SIG-M5 treated with dmso at 0.1 percent for 504 hours (cell line): ENCODE measurements around the gene LOC101059915.

Source experiments
- DNase-seq: peaks from one replicate; lab custom pipeline; 2025; ENCODE audit not compliant: unreplicated experiment; lab: John Stamatoyannopoulos, UW

LOC101059915 gene

DNA sequence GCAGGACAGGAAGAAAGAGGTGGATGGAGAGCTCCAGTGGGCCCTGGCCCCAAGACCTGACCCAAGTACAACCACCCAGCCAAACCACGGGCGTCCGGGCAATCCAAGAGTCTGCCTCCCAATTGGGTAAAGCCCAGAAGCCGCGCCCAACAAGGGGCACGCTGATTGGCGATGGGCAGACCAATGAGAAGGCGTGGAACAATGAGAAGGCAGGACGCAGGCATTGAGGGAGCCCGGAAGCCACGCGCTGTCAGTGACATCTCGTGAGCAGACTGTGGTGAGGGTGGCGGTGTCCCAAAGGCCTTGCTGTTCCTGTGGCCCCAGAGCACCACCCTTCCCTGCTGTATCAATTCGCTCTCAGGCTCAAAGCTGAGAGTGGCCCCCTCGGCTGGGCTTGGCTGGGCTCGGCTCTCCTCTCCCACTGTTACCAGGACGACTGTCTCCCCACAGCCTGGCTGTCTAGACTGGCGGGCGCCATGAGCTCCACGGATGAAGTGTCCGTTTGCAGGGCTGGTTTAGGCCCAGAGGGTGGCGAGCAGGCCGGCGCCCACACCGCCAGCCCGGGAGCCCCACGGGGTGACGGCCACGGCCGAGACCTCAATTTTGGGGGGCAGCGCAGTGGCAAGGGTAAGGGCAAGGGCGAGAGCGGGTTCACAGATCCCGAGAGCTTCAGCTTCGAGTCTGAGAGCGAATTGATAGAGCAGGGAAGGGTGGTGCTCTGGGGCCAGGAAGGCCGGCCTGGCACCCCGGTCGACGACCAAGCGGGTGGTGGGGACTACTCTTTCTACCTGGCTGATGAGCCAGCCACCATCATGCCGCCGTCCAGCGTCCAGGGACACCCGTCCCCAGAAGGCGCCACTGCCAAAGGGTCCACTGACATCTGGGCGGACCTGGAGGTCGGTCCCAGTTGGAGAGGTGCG lies at the start of gene LOC101059915:
TSS of gene LOC101059915 (plus strand) at position 219 of the 920 bp plus-strand sequence.
- DNase-seq: no peak

GRCh38 chrX:71617742-71618141 lies 49.6 kb upstream of the LOC101059915 start:
- DNase-seq: no peak

DNA sequence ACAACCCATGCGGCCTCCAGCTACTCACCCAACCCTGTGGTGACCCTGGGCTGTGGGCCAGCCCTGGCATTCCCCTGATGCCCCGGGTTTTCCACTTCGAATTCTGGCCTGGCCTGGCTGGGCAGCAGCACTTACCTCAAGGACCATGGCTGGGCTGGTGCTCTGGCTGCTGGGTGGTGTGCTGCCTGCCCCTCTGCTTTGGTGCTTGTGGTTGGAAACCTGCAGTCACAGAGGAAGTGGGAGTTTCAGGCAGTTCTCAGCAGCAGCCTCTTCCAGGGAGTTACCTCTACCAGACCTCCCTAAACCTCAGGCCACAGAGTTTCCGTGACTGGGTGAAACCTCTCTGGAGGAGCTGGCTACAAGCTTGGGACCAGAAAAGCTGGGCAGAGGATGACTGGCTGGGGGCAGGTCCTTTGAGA lies 49.0 kb upstream of the LOC101059915 start, which contains the start of gene CXCR3:
TSS of gene CXCR3 (minus strand) at position 209 of the 419 bp plus-strand sequence. CDS start at position 147, 62 bp downstream.
- peak; percentile 86 for DNase-seq

DNA sequence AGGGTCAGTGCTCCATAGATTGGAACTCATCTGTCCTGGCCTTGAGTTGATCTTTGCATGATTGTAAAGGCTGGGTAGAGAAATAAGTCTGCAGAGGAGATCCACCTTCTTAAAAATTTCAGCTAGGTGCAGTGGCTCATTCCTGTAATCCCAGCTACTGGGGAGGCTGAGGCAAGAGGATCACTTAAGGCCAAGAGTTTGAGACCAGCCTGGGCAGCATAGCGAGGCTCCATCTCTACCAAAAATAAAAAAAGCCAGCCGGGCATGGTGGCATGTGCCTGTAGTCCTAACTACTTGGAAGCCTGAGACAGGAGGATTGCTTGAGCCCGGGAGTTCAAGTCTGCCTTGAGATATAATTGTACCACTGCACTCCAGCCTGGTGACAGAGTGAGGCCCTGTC lies 48.6 kb upstream of the LOC101059915 start:
- no peak for DNase-seq

GRCh38 chrX:71619193-71619592 lies 48.2 kb upstream of the LOC101059915 start:
- no peak for DNase-seq

GRCh38 chrX:71619986-71620385 lies 47.4 kb upstream of the LOC101059915 start:
- DNase-seq: no peak

GRCh38 chrX:71621603-71622002 lies 45.7 kb upstream of the LOC101059915 start:
- DNase-seq: no peak

DNA sequence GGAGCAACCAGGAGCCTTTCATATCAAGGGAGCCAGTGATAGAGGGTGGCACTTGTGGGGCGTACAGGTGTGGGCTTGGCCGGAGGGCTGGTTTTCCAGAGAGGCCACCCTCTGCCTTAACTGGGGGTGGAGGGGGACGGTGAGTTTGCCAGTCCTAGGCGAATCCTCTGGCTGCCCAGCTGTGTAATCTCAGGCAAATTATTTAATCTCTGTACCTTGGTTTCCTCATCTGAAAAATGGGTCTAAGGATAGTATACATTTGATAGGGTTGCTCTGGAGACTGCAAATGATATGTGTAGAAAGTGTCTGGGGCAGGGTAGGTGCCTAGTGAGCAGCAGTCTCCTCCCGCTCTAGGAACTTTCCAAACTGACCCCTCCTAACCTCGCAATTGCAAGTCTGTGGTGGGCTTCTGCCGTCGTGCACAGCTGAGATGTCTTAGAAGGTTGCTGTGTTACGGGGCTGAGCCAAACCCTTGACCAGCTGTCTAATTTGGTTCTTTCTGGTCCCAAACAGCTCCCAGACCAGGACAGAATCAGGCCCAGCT lies 45.2 kb upstream of the LOC101059915 start:
- DNase-seq: no peak

DNA sequence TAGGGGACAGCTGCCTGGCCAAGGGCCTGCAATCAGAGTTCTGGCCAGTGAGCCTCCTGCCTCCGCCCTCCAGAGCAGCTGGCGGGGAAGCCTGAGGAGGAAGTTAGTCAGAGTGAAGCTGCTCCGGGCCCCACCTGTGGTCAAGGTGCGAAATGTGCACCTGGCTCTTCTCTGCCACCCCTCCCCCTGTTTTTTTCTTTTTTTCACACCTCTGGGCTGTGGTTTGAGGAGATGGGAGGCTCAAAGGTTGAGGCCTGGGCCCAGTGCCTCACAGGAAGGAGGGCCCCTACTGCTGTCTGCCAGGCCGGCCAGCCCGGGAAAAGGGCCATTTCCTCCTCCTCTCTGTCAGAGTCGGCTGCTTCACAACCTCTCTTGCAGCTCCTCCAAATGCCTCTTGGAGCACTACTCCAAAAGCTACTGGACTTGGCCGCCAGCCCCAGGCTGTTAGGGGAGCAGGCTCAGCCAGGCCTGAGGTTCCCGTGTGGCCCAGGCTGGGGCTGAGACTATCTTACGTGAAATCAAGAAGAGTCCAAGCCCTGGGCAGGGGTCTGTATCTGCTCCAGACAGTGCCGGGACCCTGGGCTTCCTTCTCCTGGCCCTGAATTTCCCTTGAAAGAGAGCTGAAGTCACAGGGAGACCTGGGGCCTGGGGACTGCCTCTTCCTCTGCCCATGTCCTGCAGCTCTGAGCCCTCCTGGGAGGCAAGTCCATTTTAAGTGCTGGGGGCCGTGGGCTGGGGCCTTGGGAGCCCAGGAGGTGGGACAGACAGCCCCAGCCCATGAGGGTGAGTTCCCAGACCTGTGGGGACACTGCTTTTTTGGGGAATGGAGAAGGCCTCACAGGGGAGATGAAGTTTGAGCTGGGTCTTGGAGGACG lies 44.5 kb upstream of the LOC101059915 start:
- peak; percentile 23 for DNase-seq

DNA sequence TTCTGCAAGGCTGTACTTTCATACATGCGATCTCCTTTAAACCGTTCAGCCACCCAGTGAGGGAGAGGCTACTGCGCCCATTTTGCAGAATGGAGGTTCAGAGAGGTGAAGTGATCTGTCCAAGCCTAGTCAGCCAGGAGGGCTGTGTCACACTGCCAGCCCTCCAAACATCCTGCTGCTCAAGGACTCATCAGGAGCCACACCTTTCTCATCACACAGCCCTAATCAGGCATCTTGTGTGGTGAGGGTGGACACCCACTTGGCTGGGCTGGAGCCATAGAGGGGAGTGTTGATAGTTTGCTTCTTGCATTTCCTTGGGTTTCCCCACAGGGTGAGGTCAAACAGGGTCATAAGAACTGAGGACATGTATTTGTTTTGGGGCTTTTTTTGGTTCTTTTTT lies 43.6 kb upstream of the LOC101059915 start:
- no peak for DNase-seq

DNA sequence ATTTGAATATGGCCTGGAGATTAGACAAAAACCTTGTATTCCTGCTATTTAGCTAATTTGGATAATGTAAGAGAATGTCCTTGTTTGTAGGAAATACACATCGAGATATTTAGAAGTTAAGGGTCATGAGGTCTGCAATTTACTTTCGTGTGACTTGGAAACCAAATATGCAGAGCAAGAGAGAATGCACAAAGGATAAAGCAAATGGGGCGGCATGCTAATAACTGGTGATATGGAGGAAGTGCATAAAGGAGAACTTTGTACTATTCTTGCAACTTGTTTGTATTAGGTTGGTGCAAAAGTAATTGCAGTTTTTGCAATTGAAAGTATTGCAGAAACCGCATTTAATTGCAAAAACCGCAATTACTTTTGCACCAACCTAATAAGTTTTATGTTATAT lies 41.9 kb upstream of the LOC101059915 start:
- no peak for DNase-seq

DNA sequence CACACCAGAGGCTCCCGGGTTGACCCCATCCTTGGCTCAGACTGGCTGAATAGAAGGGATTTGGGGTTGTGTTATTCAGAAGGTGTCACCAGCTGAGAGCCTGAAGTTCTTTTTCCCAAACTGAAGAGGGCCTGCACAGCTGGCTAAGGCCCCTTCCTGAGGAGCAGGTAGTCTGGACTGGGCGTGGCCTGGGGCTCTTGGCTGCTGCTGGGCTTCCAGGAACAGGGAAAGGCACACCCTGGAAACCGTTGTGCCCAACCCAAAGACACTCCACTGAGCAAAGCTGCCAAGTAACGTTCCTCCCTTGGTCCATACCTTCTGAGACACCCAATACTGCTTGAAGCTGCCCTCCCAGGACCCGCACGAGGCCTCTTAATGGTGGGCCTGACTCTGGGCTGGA lies 40.8 kb upstream of the LOC101059915 start:
- DNase-seq: no peak

DNA sequence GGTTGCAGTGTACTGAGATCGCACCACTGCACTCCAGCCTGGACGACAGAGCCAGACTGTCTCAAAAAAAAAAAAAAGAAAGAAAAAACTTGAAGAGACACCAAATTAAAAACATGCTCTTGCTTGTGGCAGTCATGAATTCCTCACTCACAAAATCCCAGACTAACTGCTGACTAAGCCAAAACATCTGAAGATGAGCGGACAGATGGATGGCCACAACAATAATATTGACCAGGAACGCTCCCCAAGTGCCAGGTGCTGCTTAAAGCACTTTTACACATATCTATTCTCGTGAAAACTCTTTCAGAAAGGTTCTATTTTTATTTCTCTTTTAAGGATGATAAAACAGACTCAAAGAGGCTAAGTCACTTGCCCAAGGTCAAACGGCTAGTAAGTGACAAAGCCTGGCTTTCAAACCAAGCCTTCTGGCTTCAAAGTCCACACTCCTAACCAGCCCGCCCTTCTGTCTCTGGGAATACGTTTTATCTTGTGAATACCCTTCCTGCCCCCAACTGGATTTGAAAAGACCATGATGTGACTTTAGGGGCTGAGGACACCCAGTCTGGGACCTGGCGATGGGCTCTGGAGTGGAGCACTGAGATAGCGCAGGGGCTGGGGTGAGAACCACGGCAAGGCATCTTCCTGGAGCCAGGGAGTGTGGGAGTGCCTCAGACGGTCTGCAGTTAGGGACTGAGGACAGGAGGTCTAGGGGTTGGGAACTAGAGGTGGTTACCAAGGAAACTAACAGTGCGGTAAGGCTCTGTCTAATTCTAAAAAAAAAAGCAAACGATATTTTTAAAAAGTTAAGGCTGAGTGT lies 39.5 kb upstream of the LOC101059915 start:
- no peak for DNase-seq

- no peak for DNase-seq
Measured at GRCh38 chrX:71629467-71629866, 37.9 kb upstream of the LOC101059915 start.

GRCh38 chrX:71632923-71633657 lies 34.3 kb upstream of the LOC101059915 start:
- DNase-seq: no peak

DNA sequence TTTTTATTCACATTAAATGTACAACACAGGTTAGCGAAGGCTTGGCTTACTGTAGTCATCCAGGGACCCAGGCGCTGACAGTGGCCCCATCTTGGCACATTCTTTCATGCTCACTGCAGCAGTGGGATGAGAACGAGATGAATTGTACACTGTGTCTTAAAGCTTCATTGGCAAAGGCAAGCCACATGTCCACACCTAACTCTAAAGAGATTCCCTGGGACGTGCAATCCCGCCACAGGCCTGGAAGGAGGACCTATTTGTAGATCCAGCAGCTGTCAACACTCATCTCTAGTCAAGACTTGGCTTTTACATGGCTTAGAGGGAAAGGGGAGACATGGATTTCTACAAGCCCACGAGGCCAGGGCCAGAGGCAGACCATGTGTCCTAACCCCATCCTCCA lies 33.0 kb upstream of the LOC101059915 start:
- DNase-seq: no peak

DNA sequence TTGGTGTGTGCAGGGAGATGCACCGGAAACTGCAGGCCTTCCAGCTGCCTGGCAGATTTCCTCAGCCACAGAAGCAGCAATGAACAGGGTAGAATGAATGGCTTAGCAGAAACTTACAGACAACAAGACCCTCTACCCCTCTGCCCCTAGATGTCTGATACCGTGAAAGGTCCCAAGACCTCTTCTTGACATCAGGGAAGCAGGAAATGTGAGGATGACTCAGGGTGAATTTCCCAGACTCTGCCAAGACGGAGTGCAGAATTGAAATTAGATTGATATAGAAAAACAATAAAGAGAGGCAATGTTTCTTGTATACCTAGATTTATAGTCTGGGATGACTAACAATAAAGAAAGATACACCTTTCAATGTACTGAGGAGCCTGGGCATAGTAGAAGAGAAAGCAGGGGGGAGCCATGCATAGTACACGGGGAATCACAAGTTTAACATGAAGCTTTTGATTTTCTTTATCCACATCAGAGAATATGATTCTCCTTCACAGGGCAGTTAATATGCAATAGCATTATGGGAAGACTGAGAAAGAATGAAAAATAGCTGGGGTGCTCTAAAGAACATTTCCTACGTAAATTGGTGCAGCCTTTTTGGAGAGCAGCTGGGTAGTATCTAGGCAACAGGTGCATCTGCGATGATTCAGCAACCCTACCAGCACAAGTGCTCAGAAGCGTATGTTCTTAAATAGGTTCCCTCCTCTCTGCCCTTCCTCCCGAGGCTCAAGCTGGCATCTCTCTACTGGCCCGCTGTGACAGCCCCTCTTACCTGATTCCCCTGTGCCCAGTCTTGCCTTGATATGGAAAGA lies 30.7 kb upstream of the LOC101059915 start:
- no peak for DNase-seq

- no peak for DNase-seq
Measured at GRCh38 chrX:71637253-71637618, 30.1 kb upstream of the LOC101059915 start.

DNA sequence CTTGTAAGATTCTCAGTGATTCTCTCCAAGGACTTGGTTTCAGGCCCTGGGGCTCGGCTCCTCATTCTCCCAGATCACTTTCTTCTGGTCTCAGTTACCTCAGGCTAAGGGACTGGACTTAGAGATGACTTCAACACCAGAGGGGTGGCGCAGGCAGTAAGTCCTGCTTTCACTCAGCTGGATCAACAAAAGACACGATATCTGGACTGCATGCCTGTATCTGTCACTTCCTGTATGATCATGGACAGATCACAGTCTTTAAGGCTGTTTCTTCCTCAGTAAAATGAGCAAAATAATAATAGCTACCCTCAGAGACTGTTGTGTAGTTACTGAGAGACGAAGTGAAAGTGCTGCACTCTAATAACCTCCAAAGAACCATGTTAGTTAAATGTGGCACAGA lies 29.5 kb upstream of the LOC101059915 start:
- DNase-seq: no peak
